Activated gamma-delta T cell (primary cell): ENCODE data around the gene LY6G5B.

Experiments used
- DNase-seq: peaks from one replicate; lab custom pipeline; 2025; lab: John Stamatoyannopoulos, UW

The LY6G5B gene

DNA sequence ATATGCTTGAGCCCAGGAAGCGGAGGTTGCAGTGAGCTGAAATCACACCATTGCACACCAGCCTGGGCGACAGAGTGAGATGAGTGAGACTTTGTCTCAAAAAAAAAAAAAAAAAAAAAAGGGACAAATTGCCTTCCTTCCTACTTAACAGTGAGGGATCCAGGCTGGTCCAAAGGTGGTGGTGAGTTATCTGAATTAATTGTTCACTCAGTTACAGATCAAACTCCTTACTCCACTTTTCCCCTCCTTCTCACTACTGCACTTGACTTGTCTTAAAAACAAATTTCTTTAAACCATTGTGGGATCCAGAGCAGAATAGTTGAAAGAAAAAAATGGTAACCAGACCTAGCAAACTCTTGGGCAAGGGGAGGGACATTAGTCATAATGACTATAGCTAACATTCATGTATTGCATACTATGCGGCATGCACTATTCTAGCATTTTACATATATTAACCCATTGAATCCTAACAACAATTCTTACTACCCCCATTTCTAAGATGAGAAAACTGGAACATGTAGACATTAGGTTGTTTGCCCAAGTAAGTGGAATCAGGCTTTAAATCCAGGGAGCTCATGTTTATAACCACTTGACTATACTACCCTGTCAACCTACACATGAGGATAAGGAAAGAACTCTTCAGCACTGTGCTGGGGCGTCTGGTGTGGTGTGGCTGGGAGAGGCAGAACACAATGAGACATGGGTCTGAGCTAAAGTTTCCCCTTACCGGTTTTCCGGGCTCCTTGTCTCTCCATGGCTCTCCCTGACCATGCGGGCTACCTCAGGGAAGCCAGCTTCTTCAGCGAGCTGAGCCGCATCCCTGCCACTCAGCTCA, 6.4 kb upstream of the LY6G5B start:
- DNase-seq, result no peak

DNA sequence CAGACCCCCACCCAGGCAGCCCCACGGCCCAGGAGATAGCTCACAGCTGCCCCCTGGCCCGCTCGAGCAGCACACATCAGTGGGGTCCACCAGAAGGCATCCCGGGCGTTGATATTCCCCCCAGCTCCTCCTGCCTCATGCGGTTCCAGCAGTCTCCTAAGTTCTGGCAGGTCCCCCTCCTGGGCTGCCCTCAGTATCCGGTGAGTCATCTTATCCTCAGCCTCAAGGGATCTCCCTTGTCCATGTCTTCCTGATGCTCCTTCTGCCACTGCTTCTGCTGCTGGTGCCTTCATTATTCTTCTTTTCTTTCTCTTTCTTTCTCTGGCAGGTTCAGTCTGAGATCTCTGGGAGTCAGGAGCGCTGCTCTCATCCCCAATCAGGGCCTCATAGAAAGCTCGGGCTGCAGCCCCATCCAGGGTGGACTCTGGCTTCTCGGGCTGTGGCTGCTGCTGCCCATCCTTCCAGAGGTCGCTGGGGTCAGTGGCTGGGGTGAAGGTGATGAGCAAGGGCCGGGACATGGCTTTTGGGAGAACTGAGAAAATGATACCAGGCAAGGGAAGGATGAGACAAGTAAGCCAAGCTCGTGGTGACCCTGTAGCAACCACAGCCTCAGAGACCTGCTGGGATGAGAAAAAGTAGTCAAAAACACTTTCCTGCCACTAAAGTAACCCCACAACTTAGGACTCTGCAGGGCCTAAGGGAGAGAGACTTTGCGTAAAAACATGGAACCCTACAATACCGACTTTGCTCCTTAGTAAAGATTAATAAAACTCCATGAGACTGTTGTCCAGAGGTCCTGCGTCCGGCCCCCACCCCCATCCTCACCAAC, 5.6 kb upstream of the LY6G5B start:
- DNase-seq, result no peak

DNA sequence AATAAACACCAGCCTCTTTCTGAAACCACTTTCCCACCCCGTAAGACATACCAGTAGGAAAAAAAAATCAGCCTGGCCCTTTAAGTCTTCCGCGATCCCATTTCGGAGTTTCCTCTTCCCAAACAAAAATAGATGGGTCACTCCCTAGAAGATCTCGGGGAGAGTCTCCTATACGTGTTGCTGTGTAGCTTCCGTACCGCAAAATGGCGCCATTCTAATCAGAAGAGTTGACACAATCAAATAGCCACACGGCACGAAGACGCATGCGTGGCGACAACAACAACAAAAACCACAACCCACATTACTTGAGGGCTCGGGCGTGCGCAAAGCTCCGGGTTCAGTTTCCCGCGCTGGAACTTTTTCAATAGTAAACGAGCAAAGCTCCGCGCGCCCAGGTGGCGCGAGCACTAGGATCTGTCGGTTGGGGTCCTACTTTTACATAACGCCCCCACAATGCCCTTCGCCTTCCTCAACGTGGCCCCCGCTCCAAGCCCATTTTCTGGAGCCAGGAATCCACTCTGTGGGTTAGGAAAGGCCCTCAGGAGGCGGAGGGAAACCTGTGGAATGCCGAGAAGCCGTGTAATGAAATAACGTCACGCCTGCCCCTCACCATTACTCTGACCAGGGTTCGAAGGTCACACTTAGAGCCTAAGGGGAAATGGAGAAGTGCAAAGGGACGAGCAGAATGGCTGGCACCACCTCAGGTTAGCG, 4.8 kb upstream of the LY6G5B start, which contains the start of gene GPANK1:
GPANK1 (minus strand) TSS at position 208 of the 711 bp plus-strand sequence. CDS start 519 bp downstream, outside the sequence.
- DNase-seq, result peak; percentile 34

DNA sequence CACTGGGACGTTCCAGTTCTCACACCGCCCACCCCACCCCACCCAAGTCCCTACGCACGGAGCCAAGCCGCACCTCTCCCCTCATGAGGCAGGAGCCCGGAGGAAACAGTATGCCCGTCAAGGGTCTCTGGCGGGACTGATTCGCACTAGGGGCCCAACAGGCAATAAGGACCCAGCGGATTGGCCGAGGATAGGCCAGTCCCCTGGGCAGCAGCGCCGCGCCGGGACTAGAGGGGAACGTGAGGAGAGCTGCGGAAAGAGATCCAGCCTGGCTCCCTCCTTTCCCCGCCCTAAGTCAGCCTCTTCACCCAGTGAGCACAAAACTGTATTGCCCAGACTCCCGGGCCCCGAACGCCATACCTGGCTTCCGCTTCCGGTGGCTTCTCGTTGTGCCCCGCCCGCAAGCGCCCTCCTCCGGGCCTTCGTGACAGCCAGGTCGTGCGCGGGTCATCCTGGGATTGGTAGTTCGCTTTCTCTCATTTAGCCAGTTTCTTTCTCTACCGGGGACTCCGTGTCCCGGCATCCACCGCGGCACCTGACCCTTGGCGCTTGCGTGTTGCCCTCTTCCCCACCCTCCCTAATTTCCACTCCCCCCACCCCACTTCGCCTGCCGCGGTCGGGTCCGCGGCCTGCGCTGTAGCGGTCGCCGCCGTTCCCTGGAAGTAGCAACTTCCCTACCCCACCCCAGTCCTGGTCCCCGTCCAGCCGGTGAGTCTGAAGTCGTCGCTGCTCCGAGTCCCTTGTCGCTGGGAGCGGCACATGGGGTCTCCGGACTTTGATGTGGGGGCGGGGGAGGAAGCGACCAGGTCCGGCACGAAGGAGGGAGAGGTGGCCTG, 4.1 kb upstream of the LY6G5B start, which contains the start of gene CSNK2B:
CSNK2B (plus strand) TSS at position 580 of the 836 bp plus-strand sequence. CDS start 752 bp downstream, outside the sequence.
- peak; percentile 94 for DNase-seq

DNA sequence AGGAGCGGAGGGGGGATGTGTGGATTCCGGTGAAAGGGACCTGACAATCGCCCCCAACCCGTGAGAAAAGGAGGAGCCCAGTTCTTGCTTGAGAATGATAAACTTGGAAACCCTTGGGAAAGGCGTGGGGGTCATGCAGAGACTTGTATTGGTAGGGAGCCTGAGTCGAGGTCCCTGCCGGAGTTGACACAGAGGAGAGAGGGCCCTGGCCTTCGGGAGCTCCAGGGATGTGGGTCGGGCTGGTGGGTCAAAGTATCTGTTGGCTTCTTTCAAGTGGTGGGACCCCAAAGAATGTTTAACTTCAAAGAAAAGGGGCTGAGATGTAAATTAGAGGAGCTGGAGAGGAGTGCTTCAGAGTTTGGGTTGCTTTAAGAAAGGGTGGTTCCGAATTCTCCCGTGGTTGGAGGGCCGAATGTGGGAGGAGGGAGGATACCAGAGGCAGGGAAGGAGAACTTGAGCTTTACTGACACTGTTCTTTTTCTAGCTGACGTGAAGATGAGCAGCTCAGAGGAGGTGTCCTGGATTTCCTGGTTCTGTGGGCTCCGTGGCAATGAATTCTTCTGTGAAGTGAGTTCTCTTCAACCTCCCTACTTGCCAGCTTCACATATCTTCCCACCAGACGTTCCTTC, 3.3 kb upstream of the LY6G5B start:
- DNase-seq, result no peak

DNA sequence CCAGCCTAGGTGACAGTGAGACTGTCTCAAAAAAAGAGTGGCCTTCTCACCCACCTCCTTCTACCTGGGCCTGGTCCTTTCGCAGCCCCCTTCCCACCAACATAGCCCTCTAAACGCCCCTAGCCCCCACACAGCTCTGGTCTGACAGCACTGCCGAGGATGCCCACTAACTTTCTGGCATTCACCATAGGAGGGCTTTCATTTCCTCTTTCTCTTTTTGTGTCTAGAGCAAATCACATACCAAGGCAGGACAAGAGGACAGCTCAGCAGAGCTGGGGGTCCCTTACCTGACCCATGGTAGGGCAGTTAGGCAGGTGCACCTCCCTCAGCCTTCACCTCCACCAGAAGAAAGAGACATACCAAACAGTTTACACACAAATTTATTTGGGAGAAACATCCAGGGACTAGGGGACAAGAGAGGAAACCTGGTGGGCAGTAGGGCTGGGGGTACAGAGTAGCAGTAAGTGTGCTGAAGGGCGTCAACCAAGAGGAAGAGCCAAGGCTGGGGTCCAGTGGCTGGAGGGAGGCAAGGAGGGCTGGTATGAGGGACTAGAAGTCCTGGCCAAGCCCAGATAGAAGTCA, 6.6 kb downstream of the LY6G5B start:
- no peak for DNase-seq

DNA sequence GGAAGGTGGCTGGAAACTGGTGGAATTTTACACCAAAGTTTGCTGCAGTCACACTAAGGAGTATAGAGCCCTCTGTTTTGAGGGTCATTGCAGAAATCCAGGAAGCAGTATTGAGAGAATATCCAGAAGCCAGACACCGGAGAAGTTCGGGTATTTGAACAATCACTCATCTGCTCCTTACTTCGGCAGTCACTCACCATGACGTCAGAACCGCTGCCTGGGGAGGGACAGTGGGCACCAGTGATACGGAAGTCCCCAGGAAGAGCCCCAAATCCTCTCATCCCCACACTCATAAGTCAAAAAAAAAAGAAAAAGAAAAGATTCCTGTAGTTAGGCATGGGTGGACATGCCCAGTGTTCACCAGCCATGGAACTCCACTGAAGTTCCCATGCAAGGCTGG, 7.1 kb downstream of the LY6G5B start:
- DNase-seq, result no peak

DNA sequence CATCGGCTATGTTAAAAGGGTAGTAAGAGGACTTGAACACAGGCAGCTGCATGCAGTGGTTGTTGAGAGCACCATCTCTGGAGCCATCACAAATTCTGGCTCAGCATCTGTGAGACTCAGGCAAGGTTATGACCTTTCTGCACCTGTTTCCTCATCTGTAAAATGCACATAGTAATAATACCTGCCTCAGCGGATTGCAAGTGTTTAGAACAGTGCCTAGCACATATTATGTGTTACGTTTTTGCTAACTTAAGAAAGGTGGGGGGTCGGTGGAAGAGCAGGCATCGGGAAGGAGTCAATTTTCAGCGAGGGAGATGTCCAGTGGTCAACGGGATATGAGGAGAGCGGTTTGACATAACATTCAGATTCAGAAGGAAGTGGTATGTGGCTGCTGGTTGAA, 8.2 kb downstream of the LY6G5B start:
- no peak for DNase-seq

DNA sequence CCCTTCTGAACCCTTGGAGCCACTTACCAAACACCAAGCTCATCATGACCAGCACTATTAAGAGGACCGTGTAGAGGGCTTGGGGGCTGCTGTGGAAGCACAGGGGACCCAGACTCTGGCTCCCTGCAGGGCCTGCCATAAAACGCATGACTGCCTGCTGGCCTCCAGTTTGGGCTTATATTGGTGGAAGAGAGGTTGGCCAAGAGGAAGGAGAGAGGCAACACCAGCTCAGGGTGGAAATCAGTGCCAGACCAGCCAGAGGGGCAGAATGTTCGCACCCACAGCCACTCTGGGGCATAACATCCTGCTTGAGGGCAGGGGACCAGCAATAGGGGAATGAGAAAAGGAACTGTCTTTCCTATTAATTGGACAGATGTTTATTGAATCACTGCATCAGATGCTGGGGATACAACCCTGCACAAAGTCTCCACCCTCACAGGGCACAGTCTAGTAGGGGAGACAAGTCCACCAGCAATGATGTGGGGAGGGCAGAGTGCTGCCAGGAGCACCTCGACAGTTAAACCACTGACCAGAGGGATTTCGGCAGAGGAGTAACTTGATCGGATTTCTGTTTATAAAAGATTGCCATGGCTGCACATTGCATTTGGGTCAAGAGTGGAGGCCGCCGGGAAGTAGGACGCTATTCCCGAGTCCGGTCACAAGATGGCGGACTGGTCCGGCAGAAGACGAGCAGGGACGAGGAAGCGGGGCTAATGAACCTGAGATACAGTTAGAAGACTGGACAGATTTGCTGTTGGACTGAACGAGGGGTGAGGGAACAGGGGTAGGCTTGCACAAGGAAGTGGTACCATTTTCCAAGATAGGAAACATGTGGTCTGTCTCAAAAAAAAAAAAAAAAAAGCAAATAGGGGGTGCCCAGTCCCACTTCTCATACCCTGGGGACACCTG, 10.7 kb downstream of the LY6G5B start, which contains the start of gene LY6G5C:
LY6G5C (minus strand) TSS at position 842 of the 909 bp plus-strand sequence; CDS start at position 148, 694 bp downstream.
- no peak for DNase-seq

DNA sequence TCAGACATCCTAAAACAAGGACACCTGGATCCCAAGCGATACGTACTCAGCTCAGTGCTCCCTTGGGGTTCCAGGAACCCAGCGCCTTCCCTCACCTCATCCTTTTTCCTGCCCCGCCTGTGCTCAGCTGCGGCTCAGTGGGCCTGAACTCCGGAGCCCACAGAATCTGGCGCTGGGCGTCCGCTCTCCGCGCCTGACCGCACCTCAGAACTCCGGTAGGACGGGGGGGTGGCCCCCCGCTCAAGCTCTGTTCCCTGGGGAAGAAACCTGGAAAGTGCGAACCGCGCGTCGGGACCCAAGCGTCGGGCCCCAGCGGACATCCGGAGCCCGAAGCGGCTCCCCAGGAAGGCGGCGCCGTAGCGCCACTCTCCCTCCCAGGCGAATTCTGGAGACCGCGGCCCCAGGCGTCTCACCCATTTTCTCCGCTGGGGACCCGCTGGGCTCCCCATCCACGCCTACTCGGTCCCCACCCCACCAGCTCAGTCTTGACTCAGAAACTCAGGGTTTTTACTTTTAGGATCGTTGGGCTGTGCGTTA, 11.4 kb downstream of the LY6G5B start:
- no peak for DNase-seq

DNA sequence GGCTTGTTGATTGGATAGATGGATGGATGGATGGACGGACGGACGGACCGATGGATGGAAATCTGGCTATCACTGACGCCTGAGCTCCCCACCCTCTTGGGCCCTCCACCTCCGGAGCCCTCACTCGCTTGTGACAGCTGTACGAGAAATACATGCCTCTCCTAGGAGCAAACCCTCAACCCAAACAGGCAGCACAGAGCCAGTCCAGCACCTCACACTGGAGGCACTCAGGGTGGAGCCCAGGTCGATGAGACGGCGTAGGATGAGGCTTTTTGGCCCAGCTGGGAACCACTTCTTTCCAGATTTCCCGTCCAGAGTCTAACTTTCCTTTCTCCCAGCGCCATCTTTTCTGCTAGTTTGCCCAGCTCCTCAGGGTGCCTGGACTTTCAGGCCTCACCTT, 13.8 kb downstream of the LY6G5B start:
- DNase-seq, result no peak

DNA sequence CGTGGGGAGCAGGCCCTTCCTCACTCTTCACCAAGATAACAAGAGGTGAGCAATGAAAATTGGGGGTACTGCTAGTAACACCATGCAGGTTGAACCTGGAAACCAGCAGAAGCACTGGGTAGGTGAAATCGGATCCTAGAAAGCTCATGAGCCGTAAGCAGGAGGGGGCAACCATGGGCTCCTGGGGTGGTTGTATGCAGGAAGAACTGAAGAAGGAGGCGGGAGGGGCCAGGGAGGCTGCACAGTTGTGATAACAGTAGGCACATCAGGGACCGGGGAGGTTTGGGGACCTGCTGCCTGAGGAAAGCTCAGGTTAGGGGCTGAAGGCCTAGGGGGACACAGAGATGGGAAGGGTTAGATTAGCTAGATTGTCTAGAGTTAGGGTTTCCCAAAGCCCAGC, 16.7 kb downstream of the LY6G5B start:
- DNase-seq, result no peak

DNA sequence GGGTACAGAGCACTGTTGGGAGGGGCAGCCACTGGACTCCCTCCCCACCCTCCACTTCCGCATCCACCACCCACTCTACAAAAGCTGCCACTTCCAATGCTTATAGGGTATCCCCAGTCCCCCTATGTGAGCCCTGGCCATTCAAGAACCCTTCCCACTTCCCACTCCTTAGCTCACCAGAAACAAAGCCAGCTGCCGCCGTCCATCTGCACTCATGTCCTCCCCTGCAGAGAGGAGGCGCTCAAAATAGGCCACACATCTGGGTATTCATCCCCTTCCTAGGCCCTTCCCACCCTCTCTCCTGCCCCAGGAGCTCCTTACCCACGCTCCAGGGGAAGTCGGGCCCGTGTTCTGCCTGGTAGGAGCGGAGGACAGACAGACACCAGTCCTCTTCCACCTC, 17.5 kb downstream of the LY6G5B start:
- DNase-seq, result no peak

DNA sequence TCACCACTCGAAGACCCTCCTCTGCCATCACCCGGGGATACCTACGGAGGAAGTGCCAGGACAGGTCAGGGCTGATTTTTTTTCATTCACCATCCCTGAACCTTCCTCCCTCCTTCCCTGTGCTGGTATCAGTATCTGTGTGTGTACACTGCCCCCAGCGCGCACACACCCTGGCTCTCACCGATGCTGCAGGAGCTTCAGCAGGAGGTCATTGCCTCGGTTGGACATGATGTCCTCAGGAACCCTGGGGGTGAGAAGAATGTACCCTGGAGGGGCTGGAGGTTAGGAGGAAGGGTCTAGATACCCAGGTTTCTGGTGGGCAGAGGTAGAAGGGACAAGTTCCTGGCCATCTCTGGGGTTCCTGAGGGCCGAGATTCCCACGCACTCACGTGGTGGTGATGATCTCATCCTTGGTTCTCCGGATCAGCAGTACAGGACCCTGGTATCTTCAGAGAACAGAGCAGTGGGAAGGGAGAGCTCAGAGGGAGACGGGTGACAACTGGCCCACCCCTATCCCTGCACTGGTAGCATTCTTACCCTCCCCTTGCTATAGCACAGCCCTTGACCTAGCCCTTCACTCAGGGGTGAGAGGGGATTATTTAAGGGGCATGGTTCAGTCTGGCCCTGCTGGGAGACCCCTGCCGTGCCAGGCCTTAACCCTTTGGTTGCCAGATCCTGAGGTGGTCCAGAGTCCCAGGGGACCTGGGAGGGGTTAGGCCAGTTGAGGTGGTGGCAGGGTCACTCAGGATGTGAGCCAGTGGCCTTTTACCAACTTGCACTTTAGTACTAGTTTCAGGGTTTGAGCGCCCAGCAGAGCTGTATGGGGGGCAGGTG, 18.3 kb downstream of the LY6G5B start:
- no peak for DNase-seq

DNA sequence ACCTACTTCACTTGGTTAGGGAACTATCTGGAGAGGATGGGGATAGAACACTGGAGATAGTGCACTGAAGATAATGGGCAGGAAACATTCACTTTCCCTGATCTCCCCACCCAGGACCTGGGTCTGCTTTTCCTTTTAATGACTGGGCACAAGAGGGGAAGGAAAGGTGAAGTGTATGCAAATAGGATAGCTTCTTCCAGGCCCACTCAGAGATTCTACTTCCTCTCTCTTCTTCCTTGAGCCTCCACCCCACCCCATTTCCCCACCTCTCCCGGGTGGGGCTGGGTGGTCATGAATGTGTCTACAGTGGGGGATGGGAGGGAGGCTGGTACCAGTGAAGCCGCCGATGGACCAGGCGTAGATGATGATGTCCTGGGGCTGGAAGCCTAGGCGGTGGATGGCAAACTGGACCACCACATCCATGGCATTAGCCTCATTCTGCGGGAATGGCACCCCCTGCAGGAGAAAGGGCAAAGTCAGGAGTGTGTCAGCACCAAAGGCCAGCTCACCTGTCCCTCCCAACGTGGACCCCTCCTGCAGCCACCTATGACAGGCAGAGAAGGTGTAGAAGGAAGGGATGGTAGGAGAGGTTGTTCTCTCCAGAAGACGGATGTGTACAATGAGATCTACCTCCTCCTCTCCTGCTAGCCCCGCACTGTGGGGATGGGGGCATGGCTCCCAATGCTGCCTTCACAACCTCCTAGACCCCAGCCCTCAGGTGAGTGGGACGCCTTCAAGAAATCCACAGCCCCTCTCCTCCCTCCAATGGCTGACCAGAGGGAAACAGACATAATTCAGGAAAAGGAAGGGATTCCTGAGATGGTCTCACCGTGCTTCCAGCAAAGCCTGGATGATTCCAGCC, 19.7 kb downstream of the LY6G5B start:
- no peak for DNase-seq

DNA sequence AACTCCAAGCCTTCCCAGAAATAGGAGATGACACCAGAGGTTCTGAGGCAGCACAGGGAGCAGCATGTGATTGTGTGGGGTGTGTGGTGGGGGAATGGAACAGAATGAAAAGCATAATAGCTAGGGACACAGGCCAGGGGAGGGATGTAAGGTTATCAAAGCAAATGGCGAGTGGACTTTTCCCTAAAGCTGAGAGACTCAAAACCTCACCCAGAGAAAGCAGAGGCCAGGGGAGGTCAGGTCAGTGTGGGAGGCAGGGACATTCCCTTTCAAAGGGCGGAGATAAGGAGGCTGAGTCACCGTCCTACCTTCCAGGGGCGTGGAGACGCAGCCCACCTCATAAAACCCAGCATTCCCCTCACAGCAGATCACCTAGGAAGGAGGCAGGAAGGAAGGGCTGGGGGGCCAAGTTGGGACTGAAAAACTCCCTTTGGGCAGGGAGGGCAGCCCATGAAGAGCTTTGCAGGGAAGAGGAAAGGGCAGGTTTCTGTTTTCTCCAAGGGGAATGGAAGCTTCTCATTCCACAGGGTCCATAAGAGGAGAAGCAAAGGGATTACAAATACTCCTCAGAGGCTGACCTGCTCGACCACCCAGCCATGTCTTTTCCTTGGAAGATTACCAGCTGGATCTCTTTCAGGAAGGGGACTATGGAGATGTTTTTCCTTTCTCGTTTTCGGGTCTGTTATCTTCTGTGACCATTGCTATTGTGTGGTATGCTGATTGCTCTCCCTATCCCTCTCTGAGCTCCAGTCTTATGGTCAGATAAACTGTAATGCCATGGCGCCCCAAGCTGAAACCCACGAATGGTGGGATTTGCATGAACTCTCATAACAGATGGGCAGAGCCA, 20.7 kb downstream of the LY6G5B start:
- no peak for DNase-seq
